Astrocyte (in vitro differentiated cells and primary cell): ENCODE measurements around the gene VARS2.

ENCODE experiments used
- EZH2 ChIP-seq: IDR thresholded peaks from 2 replicates; pipeline ENCODE4 v1.6.1; 2012; ENCODE audit warnings: mild to moderate bottlenecking, low read length, inconsistent platforms; ENCODE audit not compliant: insufficient read depth
- TF ChIP-seq, protein P1 (sequence below): IDR thresholded peaks from 2 replicates; pipeline ENCODE4 v1.5.1; 2011; ENCODE audit warnings: low read depth, mild to moderate bottlenecking, inconsistent platforms, low read length, moderate library complexity; ENCODE audit not compliant: insufficient read depth

DNA sequence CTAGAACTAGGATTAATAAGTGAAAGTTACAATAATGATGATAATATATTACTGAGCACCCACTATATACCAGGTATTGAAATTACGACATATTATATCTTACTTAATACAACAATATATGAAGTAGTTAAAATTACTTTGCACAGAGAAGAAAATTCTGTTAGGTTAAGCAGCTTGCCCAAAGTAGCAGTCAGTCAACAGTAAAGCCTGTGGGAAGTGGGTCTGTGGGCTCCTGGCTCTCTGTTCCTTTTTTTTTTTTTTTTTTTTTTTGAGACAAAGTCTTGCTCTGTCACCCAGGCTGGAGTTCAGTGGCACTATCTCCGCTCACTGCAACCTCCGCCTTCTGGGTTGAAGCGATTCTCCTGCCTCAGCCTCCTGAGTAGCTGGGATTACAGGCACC lies 10.8 kb upstream of the VARS2 start:
- no peak for TF ChIP-seq EZH2
- TF ChIP-seq, protein P1, sequence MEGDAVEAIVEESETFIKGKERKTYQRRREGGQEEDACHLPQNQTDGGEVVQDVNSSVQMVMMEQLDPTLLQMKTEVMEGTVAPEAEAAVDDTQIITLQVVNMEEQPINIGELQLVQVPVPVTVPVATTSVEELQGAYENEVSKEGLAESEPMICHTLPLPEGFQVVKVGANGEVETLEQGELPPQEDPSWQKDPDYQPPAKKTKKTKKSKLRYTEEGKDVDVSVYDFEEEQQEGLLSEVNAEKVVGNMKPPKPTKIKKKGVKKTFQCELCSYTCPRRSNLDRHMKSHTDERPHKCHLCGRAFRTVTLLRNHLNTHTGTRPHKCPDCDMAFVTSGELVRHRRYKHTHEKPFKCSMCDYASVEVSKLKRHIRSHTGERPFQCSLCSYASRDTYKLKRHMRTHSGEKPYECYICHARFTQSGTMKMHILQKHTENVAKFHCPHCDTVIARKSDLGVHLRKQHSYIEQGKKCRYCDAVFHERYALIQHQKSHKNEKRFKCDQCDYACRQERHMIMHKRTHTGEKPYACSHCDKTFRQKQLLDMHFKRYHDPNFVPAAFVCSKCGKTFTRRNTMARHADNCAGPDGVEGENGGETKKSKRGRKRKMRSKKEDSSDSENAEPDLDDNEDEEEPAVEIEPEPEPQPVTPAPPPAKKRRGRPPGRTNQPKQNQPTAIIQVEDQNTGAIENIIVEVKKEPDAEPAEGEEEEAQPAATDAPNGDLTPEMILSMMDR = no peak
